ENCODE measurements around the gene TMEM45A. TPM values are rescaled to one million over a fixed set of nuclear protein-coding genes. Genes with fewer than 3 reads are reported as not detected.
"Not testable (repeated sequence)": the region's sequence is repeated elsewhere in the genome, so short reads cannot be mapped to it uniquely, and the experiment has no call there.

The TMEM45A gene
- total RNA-seq, 1 donor from 2014 or later, result 178 TPM

DNA sequence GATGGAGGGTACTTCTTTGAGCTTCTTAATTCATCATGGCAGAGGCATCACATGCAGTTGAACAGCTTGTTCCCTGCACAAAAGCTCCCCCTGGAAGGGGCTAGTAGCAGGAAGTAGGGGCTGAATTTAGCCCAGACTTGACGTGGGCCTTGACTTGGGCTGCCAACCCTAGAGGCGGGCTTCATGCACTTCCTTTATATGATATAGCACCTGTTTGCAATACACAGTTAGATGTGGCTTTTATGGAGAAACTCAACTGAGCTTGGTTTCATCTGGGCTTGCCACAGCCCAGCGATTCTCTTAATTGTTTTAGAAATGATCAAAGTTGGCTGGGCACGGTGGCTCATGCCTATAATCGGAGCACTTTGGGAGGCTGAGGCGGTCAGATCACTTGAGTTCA is 83.3 kb downstream of the TMEM45A start:
- DNase-seq (ENCODE audit: low spot score), result no peak

DNA sequence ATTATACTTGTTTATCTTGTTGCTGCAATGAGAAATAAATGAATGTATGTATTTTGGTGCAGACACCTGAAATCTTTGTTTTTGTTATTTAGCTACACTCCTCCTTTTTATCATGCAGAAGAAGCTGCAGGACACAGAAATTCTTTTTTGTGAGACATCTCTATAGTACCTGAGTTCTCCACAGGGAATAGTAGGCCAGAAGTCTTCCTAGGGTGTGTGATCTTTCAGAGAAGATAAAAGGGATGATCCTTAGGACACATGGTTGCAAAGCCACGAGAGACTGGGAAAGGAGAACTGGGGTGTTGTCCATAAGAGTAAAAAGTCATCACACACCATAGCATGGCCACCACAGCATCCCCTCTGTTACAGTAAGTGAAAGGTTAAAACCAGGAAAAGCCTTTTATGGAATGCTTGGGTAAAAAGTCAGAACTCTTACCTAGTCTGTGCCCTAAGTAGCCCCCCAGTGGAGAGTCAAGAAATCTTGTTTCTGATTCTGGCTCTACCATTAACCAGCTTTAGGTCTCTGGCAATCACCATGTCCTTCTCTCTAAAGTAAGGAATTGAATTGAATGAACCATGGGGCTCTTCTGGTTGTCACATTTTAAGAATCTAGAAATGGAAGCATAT is 85.1 kb downstream of the TMEM45A start:
- DNase-seq (ENCODE audit: low spot score), result no peak

DNA sequence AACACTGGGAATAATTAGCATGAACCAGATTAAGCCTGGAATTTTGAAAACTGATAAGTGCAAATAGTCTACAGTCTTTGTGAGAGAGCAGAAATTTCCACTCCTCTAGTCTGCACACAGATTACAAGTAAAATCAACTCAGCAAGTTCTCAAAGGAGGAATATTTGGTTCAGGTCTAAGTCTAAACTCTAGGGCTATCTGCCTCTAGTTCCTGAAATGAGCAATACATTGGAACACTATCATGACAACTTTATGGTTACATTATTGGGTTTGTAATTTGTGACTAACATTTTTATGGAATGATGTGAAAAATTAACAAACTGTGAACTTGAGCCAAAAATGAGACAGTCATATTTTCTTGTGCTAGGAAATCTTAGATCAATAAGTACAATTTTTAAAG is 86.2 kb downstream of the TMEM45A start:
- DNase-seq (ENCODE audit: low spot score), result no peak

DNA sequence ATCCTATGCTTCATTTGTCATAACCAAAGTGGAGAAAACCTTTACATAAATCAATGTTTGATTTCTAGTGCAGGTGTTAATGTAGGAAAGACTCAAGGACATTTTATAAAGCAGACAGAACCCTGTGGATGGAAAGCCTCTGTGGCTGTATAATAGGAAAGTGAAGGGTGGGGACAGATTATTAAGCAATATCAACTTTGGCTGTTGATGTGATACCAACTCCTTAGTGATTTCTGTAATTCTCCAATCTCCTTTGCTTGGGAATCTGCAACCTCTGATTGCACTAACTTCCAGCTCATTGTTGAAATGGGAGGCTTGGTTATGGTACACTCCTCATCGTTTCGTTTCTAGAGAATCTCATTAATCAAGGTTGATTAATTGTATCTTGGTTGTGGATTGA is 87.7 kb downstream of the TMEM45A start:
- DNase-seq (ENCODE audit: low spot score), result no peak

DNA sequence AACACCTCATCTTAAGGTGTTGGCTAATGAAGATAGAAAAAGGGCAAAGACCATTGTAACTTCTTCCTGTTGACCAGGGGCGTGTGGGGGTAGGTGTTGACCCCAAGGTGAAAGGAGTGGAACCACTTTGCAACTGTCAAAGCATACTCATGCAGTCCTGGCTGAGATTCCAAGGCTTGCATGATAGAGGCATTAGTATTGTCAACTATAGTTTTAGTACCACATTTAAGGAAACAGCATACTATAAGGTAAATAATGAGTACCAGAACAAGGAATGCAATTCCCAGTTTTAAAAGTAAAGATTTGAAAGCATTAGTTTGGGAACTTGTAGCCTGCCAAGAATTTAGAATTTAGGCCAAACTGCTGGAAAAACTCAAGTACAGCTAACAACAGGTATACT is 89.2 kb downstream of the TMEM45A start:
- no peak for DNase-seq (ENCODE audit: low spot score)

DNA sequence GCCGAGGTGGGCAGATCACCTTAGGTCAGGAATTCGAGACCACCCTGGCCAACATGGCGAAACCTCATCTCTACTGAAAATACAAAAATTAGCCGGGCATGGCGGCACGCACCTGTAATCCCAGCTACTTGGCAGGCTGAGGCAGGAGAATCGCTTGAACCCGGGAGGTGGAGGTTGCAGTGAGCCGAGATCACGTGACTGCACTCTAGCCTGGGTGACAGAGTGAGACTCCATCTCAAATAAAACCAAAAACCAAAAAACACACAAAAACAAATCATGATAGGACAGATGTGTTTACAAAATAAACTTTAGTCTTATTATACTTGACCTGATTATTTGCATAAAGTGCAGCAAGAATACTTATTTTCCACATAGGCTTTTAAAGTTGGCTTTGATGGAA is 89.7 kb downstream of the TMEM45A start:
- not testable (repeated sequence) for DNase-seq (ENCODE audit: low spot score)

DNA sequence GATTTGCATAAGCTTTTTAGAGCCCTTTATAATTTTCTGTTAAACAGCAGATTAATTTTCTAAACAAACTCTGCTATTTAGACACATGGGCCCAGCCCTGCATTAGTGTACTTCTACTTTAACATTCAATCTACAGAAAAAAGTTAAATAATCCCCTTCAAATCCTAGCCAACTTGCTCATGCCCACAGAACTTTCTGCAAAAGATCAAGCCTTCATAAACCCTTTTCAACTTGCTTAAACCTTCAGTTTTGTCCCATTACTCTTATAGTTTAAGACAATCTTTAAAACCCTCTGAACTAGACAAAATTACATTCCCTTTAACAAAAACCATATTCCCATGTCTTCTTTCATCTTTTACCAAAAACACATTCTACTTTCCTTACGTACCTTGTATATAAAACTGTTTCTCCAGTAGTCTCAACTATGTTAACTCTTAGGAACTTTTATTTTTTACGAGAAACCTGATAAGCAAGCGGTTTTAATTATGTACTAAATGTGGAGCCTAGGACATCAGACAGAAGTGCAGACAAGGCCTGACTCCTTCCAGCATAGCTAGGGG is 91.8 kb downstream of the TMEM45A start:
- DNase-seq (ENCODE audit: low spot score), result peak; percentile 94

DNA sequence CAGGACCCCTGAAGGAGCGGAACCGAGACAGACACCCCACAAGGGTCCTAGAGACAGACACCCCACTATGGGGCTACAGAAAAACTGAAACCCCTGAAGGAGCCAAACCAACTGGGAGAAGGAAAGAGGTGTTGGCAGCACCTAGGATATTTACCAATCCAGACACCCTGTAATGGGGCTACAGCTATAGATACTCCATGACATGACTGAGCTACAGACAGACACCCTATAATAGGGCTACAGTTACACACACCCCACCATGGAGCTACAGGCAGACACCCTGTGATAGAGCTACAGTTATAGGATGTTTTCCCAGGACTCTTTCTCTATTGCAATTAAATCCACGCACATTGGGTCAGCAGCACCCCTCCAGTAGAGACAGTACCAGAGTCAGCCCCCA is 94.4 kb downstream of the TMEM45A start:
- no peak for DNase-seq (ENCODE audit: low spot score)

DNA sequence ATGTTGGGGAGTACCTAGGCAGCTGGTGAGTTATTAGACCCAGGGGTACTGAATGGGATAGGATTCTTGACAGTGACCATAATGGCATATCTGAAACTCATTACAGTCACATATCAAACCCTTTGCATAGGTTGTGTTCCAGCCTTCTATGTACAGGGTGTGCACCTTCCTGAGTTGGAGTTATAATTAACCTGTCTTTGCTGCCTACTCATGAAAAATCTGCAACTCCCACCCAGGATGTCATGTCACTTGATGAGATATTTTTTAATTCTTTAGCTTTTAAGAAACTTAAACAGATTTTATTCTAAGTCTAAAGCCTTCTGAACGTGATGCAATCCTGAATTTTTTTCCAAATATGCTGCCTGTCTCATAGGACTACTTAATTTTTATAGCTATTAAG is 95.8 kb downstream of the TMEM45A start:
- no peak for DNase-seq (ENCODE audit: low spot score)

DNA sequence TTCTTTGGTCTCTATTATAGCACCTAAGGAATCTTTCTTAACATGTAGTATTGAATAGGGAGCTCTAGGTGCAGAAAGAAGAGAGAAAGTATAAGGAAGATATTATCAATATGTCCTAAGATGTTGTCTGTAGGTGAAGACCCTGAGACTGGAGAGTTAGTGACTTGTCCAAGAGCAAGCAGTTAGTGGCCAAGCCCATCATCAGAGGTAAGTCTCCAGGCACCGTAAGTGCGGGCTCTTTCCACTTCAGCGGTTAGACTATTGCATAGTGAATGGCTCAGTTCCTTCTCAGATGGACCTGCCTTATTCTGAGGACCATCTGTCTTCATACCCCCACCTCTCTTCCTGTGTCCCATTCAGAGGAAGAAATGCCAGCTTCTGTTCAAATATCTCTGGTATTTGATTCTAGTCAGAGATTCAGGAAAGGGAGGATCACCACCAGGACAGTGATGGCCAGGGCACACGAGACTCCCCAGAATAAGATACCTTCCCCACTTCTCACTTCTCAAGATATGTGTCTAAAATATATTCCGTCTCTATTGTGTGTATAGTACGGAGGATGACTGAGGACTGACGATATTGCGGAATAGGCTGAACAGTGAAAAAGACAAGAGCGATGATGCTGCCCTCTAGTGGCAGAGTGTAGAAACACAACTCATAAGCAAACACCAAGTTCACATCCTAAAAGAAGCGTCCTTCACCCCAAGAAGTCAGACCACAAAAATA is 97.9 kb downstream of the TMEM45A start:
- DNase-seq (ENCODE audit: low spot score), result peak; percentile 88

DNA sequence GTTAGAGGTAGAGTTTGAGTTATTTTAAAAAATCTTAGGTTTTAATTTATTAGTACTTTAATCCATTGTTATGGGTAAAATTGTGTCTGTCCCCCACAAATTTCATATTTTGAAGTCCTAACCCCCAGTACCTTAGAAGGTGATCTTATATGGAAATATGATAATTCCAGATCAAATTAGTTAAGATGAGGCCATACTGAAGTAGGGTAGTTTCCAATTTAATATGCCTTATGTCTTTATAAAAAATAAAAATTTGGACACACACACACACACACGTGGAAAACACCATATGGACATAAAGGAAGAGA is 98.4 kb downstream of the TMEM45A start:
- DNase-seq (ENCODE audit: low spot score), result no peak

DNA sequence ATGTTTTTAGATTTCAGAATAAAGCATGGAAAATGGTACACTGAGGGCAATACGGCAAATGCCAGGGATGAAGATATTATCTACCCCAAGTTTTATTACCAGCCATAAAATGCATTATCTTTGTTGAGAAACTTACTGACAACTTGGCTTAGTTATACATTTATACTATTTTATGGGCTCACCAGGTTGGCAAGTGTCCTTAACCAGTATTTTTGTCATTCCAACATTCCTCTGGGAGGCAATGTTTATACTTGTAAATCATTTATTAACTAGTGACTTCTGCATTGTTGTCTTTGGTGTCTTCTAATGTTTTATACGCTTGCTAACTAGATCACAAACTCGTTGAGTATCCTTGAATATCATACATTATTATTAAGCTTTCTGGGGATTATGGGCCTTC is 99.0 kb downstream of the TMEM45A start:
- DNase-seq (ENCODE audit: low spot score), result peak; percentile 42

DNA sequence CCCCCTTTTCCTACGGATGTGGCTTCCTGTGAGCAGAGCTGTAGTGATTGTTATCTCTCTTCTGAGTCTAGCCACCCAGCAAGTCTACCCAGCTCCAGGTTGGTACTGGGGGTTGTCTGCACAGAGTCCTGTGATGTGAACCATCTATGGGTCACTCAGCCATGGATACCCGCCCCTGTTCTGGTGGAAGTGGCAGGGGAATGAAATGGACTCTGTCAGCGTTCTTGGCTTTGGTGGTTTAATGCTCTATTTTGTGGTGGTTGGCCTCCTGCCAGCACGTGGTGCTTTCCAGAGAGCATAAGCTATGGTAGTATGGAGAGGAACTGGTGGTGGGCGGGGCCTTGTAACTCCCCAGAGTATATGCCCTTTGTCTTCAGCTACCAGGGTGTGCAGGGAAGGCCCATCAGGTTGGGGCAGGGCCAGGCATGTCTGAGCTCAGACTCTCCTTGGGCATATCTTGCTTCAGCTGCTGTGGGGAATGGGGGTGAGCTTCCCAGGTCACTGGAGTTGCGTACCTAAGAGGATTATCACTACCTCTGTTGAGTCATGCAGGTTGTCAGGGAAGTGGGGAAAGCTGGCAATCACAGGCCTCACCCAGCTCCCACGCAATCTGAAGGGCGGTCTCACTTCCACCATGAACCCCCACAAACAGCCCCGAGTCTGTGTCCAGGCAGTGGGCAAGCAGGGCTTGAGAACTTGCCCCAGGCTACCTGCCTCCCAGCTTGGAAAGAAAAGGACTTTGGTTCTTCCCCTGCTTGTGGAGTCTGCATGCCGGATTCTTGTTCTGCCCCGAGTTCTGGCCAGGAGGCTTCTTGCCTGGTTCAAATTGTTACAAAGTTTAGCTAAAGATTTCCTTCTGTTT is 108.0 kb downstream of the TMEM45A start:
- DNase-seq (ENCODE audit: low spot score), result no peak

DNA sequence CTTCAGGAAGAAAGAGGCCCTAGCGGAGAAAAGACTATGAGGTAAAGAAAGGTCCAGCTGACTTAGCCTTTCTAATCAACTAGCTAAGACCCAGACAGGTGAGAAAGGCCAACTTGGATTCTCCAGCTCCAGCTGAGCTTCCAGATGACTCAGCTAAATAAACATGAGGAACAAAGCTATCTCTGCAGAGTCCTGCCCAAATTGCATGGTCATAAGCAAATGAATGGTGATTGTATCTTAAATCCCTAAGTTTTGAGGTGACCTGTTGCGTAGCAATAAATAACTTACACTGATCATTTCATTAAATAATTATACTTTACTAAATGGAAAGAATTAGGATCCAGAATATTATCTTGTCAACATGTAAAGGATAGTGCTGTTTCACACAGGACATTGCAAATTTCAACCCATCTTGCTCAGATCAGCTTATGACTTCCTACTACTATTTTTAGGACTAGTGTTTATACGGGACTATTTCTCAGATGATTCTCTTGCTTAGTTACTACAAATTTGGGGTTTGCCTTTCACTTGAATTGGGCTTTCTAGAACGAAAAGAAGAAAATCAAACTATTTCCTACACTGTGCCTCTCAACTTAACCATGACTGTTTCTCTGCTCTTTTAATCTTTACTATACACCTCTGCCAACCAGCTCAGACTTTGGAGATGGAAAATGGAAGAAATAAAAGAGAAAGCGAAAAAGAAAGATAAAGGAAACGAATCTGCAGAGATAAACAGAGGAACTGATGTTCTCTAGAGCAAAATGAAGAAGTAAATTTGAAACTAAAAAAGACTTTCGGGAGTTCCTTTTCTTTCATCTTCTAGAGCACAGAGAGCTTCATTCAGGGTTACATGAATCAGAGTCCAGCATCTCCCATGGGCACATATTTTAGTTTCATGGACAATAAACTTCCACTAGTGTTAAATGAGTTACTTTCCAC is 110.4 kb downstream of the TMEM45A start:
- no peak for DNase-seq (ENCODE audit: low spot score)

DNA sequence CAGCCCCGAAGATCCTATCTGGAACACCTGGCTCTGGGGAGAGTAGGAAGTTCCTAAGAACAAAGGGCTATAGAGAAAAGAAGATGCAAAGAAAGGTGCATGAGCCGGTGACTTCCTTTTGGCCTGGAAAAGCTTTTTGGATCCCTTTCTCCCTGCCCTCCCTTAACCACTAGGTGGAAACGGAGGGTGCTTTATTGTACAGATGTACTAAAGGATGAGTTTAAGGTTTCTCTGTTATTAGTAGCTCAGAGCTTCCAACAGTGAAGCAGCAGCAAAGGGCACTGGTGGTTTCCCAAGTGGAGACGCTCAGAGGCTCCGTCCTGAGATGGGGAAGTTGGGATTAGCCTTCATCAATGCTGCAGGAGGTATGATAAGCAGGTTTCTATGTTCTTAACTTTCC is 111.0 kb downstream of the TMEM45A start:
- peak; percentile 43 for DNase-seq (ENCODE audit: low spot score)

DNA sequence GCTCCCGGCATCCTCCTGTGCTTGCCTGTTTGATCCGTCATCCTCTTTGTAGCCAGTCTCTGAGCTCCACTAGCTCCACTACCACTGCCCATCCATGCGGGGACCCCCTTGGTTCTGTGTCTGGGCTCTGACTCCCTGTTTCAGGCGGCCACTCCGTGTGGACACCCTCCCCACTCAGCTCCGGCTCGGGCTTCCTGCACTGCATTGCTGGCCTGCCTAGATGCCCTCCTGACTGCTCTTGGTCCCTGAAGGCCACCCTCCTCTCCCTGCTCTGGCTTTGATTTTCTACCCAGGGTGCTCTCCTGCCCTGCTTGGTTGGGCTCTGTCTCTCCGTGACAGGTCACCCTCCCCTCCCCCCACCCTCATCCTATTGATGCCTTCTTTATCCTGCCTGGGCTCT is 112.9 kb downstream of the TMEM45A start:
- no peak for DNase-seq (ENCODE audit: low spot score)

DNA sequence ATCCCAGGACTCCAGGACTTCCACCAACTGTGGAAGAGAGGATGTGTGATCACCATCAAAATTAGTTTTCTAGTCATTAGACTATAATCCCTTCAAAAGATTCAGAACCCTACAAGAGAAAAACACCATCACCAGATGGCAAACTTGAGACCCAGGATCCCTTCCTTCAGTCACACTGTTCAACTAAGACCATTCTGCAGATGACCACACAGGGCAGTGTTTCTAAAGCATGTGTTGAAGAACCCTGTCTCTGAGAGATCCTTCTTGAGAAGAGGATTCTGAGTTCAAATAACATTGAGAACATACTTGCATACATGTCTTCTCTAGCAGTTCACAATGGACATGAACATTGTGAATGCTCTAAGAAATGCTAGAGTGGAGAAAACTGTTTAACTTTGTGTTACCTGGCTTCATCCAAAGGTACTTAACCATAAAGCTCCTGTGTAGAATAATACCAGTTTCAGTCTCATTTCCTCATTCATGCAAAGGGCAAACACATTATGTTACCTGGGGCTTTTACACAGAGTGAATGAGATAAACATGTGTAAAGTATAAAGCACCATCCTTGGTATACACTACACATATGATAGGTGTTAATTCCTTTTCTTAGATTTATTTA is 114.6 kb downstream of the TMEM45A start:
- DNase-seq (ENCODE audit: low spot score), result no peak

DNA sequence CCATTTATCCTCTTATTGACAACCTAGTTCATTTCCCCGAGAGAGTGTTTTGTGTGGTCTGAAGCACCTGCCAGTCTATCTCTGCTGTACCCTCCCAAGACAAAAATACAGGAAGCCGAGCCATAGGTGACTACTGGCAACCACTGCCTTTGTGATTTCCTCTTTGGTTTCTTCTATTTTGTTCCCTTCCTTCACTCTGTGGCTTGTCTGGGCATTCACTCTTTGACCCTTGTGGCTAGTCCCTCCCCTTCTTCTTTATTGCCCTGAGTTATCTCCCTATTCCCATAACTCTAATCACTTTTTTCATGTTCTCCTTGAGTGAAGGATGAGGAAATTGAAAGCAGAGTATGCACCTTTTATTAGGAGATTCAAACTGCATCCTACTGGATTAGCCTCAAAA is 116.9 kb downstream of the TMEM45A start, which contains the start of gene ADGRG7:
TSS of gene ADGRG7 (plus strand) at position 297 of the 400 bp plus-strand sequence. CDS start 256 bp downstream, outside the sequence.
- no peak for DNase-seq (ENCODE audit: low spot score)

DNA sequence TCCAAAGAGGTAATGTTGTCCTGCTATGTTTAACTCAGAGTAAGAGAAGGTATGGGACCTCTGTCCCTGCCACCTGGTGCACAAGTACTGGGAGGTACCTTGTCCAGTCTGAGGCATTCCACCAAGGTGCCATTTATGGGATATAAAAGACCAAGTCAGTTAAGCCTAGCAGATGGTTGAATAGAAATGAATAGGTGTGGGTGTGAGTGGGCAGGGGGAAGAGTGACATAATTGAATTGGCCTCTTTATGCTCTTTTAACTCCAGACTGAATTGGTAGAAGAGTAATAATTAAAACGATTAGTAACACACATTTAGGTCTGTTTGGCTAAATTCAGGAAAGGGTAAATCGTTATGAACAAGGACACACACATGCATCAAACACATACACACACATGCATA is 117.5 kb downstream of the TMEM45A start:
- no peak for DNase-seq (ENCODE audit: low spot score)

DNA sequence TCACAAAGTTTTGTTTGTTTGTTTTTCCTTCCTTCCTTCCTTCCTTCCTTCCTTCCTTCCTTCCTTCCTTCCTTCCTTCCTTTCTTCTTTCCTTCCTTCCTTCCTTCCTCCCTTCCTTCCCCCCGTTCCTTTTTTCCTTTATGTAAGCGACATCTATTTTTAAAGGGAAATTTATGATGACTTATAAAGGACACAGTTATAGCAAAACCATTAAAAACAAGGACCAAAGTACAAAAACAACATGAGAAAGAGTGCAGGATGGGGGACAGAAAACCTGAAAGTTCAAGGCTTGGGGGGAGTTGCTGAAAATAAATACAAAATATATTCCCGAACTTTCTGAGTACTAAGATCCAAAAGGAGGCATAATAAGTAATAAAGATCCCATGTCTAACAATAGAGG is 118.8 kb downstream of the TMEM45A start:
- DNase-seq (ENCODE audit: low spot score), result no peak

All from umbilical cord (tissue), 2 donors.